ENCODE data around the gene EXOC6B. TPM values are rescaled to one million over a fixed set of nuclear protein-coding genes. Genes with fewer than 3 reads are reported as not detected.

EXOC6B gene
- total RNA-seq, 1 experiment from 2014 or later: 40.1 TPM

GRCh38 chr2:72235497-72236415 lies 590.1 kb downstream of the EXOC6B start:
- Histone ChIP-seq H2BK12ac (ENCODE audit: insufficient read length, low read depth, low read length) (no peak overlapping the region), H3K27ac (ENCODE audit: insufficient read length, low read depth, low read length) (no peak overlapping the region), H3K4me2 (ENCODE audit: insufficient read depth, insufficient read length, low read length) (no peak overlapping the region), H3K56ac (ENCODE audit: insufficient read length, low read depth, low read length) (no peak overlapping the region), H4K20me1 (ENCODE audit: control insufficient read depth, insufficient read depth, insufficient read length) (no peaks in the 10 kb centered on the region), H2BK20ac (ENCODE audit: low read depth, low read length, poor library complexity, severe bottlenecking) (no peak overlapping the region), H2AK5ac (ENCODE audit: insufficient read length, low read length) (no peak overlapping the region), H2BK5ac (ENCODE audit: insufficient read length, low read length) (no peak overlapping the region), H3K9ac (ENCODE audit: extremely low read depth, insufficient read length, low read length) (no peak overlapping the region), H3K27me3 (ENCODE audit: insufficient read depth, low read length) (no peaks in the 10 kb centered on the region), H3T11ph (ENCODE audit: low read length) (no peak overlapping the region), H3K79me2 (ENCODE audit: insufficient read depth, low read length) (no peaks in the 10 kb centered on the region), H3K23ac (ENCODE audit: insufficient read length, low read depth, low read length) (no peak overlapping the region), H3K4me1 (ENCODE audit: insufficient read depth, low read length) (peaks cover 2% of the 10 kb centered on the region; the same call in 1 of the 2 replicates), H3K18ac (ENCODE audit: insufficient read length, low read depth, low read length) (no peak overlapping the region), H4K5ac (ENCODE audit: insufficient read length, low read depth, low read length) (no peak overlapping the region), H4K91ac (ENCODE audit: insufficient read length, low read depth, low read length) (no peak overlapping the region), H2BK15ac (ENCODE audit: low read depth, low read length) (no peak overlapping the region), H2AFZ (ENCODE audit: low read length) (no peak overlapping the region), H3K14ac (ENCODE audit: insufficient read depth, low read length) (no peak overlapping the region), H3K23me2 (ENCODE audit: insufficient read length, low read depth, low read length, poor library complexity, severe bottlenecking) (no peaks in the 10 kb centered on the region), H3K9me3 (ENCODE audit: control insufficient read depth, low read depth, low read length) (no peaks in the 10 kb centered on the region), H2BK120ac (ENCODE audit: low read depth, low read length, poor library complexity, severe bottlenecking) (no peak overlapping the region), H3K79me1 (ENCODE audit: insufficient read depth, low read depth, low read length, poor library complexity, severe bottlenecking) (no peaks in the 10 kb centered on the region), H3K4ac (ENCODE audit: low read depth, low read length) (no peak overlapping the region), H4K8ac (replicated peaks; ENCODE audit: insufficient read length, low read depth, low read length) (no peak overlapping the region)
- Mint-ChIP-seq H3K9me3 (no peaks in the 10 kb centered on the region), H3K36me3 (ENCODE audit: insufficient read depth in 1 of 3, low read depth in 3 of 3) (no peaks in the 10 kb centered on the region), H3K4me1 (peaks cover 19 to 20% of the 10 kb centered on the region in 2 experiments), H3K27me3 (ENCODE audit: low read depth) (no peaks in the 10 kb centered on the region), H3K27ac (no peak overlapping the region; a peak in 2 of 7 replicates), H3K4me3 (no peak overlapping the region)
- DNase-seq: no peak
- no peak for TF ChIP-seq CTCF (conservative IDR thresholded peaks at IDR 0.05)
- WGBS (ENCODE audit: extremely low coverage, insufficient read length, low lambda C conversion rate): no CpG with 5 or more reads among the region's 5 CpGs
